GM12891 (cell line): Measurements from ENCODE around the gene ANKEF1.

Experiments used
- POLR2A ChIP-seq: IDR thresholded peaks from 2 replicates; pipeline ENCODE4 v1.6.1; 2011; ENCODE audit warnings: low read depth, low read length, control low read depth
- POLR2AphosphoS5 ChIP-seq: IDR thresholded peaks from 2 replicates; pipeline ENCODE4 v1.6.1; 2011; ENCODE audit warnings: low read depth, low read length, control low read depth

DNA sequence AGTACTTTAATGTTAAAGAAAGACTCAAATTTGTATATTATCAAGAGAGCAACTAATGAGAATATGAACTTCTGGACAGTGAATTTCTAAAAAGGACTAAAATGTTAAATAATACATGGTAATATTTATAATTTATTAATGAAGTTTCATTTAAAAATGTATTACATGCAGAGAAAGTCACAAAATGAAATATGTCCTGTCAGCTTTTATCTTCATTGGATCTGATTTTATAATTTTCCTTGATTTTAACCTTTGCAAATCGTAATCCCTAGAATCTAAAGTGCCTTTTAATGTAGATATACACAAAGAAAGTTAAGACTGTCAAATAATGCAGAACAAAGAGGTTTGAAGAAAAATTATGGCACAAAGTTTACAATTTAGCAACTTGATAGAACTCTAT is 16.4 kb downstream of the ANKEF1 start:
- TF ChIP-seq POLR2AphosphoS5 (no peak), POLR2A (no peak)
